B cell (primary cell): ENCODE data around the gene LCE1F.

Experiments
- EZH2 ChIP-seq: IDR thresholded peaks from 2 replicates; pipeline ENCODE4 v1.6.1; 2012; ENCODE audit warnings: borderline replicate concordance, low read depth, mild to moderate bottlenecking, moderate library complexity, low read length; ENCODE audit not compliant: insufficient read depth, poor library complexity, severe bottlenecking
- TF ChIP-seq, protein P1 (sequence below): fragments of 200-600 bp; IDR thresholded peaks from one replicate; pipeline ENCODE4 v1.8.0; 2022; ENCODE audit warnings: antibody characterized with exemption, mild to moderate bottlenecking

- TF ChIP-seq, protein P1, sequence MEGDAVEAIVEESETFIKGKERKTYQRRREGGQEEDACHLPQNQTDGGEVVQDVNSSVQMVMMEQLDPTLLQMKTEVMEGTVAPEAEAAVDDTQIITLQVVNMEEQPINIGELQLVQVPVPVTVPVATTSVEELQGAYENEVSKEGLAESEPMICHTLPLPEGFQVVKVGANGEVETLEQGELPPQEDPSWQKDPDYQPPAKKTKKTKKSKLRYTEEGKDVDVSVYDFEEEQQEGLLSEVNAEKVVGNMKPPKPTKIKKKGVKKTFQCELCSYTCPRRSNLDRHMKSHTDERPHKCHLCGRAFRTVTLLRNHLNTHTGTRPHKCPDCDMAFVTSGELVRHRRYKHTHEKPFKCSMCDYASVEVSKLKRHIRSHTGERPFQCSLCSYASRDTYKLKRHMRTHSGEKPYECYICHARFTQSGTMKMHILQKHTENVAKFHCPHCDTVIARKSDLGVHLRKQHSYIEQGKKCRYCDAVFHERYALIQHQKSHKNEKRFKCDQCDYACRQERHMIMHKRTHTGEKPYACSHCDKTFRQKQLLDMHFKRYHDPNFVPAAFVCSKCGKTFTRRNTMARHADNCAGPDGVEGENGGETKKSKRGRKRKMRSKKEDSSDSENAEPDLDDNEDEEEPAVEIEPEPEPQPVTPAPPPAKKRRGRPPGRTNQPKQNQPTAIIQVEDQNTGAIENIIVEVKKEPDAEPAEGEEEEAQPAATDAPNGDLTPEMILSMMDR = no peak
- TF ChIP-seq EZH2 = no peak
Observed at GRCh38 chr1:152774875-152775274, at the start of gene LCE1F.
